SK-N-SH treated with all-trans-retinoic acid at 6 μM for 48 hours (cell line): ENCODE data around the gene FLYWCH2.

ENCODE experiments used
- ARNTL ChIP-seq: fragments of 450-650 bp; formaldehyde crosslinking; IDR thresholded peaks from 2 replicates; pipeline ENCODE4 v1.5.0; 2020; ENCODE audit warnings: low read depth, mild to moderate bottlenecking, moderate library complexity, borderline replicate concordance
- ZNF70 ChIP-seq: fragments of 450-650 bp; formaldehyde crosslinking; IDR thresholded peaks from 2 replicates; pipeline ENCODE4 v1.5.0; 2020; ENCODE audit warnings: mild to moderate bottlenecking, moderate library complexity

DNA sequence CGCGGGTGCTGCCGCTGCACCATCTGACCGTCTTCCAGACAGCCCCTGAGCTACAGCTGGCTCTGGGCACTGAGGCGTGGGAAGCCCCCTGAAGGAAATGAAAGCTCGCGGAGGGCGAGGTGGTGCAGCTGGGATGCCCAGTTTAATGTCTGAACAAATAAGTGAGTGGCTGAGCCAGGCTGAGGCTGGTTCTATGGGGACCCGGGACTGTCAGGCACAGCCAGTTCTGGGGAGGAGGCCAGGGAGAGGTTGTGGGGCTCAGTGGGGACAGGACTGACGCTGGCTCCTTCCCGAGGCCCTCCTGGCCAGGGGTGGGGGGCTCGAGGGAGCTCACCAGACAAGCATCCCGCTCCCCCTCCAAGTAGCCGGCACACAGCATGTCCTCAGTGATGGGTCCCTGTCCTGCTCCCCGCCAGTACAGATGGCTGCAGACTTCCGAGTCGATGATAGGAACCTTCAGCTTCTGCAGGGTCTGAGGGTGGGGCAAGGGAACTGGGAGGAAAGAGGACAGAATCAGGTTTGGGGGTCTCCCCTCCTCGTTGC lies 29.4 kb upstream of the FLYWCH2 start:
- TF ChIP-seq ZNF70 (CRISPR knock-in tag) (no peak), ARNTL (CRISPR knock-in tag) (no peak)
